ENCODE data around the gene IGSF3. TPM values are rescaled to one million over a fixed set of nuclear protein-coding genes. Genes with fewer than 3 reads are reported as not detected.
"Not testable (repeated sequence)": the region's sequence is repeated elsewhere in the genome, so short reads cannot be mapped to it uniquely, and the experiment has no call there.

Gene IGSF3
- total RNA-seq, 2 donors from 2014 or later: 21.4 to 30.6 TPM

GRCh38 chr1:116595946-116596741 is 71.4 kb downstream of the IGSF3 start:
- H3K9me3 ChIP-seq; H3K4me3 ChIP-seq; H3K36me3 ChIP-seq; intact Hi-C loops (cut with DNase I); H3K9ac ChIP-seq (ENCODE audit: low read depth in 2 of 2, low read length in 2 of 2); H3K27me3 ChIP-seq; H3K4me1 ChIP-seq: not testable (repeated sequence)
- H3K27ac ChIP-seq: peak overlapping the region; percentile 56
- DNase-seq: peak; percentile 87
- peak; percentile 53 for TF ChIP-seq CTCF (IDR thresholded peaks at IDR 0.05)

DNA sequence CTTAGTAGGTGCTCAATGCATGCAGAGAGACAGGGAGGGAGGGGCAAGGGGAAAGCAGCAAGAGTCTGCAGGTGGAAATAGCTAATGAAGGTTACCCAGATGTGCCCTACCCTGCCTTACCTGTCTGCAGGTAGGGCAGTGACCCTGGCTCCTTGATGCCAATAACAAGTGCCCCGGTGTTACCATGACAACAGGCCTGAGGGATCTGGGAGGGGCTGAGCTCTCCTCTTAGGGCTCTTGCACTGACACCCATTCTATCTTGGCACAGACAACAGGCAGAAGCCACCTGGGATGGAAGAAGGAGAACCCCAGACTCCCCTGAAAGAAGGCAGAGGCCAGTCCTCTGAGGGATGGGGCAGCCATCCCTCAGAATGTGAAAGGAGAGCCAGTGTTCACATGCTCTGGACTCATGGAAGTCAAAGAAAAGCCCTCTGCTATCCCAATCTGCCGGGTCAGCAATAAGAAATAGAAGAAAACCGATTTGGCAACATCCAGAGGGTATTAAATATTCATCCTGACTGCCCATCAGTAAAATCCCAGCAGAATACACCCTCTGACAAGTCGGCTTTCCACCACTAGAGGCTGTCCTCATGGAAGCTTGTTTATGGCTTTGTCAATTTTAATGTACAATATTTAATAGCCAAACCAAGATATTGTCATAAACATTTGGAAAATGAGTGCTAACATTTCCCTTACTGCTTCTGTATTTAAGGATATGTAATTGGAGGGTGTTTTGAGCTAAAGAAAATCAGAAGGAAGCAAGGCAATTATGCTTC is 72.3 kb downstream of the IGSF3 start:
- H3K4me3 ChIP-seq; DNase-seq; H3K9ac ChIP-seq (ENCODE audit: low read depth in 2 of 2, low read length in 2 of 2); H3K4me1 ChIP-seq; H3K27me3 ChIP-seq; H3K9me3 ChIP-seq; intact Hi-C loops (cut with DNase I); H3K36me3 ChIP-seq: not testable (repeated sequence)
- H3K27ac ChIP-seq: peak overlapping the region; percentile 56
- peak; percentile 22 for TF ChIP-seq CTCF (IDR thresholded peaks at IDR 0.05)

- H3K4me1 ChIP-seq; intact Hi-C loops (cut with DNase I); H3K27me3 ChIP-seq: not testable (repeated sequence)
These were observed 73.6 kb downstream of the IGSF3 start for GRCh38 chr1:116593977-116594376.

DNA sequence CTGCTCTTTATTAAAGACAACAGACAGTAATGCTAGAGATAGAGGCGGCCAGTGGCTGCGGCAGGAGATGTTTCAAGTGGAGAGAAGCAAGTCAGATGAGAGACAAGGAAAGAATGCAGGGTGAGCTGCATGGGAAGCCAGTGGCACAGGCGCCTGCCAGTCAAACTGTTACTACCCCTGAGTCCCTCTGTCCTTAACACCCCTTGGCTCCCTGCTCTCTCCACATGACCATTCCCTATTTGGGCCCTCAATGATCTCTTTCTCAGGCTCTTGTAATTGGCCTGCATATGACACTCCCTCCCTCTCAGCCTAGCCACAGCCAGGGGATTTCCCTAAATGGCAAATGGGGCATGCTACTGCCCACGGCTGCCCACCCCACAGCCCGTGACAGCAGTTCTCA is 74.1 kb downstream of the IGSF3 start:
- H3K4me3 ChIP-seq; H3K4me1 ChIP-seq; H3K27ac ChIP-seq; DNase-seq; H3K27me3 ChIP-seq; intact Hi-C loops (cut with DNase I); H3K36me3 ChIP-seq; H3K9me3 ChIP-seq; H3K9ac ChIP-seq (ENCODE audit: low read depth in 2 of 2, low read length in 2 of 2): not testable (repeated sequence)

More at GRCh38 chr1:116593977-116594376, 73.6 kb downstream of the IGSF3 start:
- H3K4me3 ChIP-seq; H3K36me3 ChIP-seq; H3K27ac ChIP-seq; H3K9ac ChIP-seq (ENCODE audit: low read depth in 2 of 2, low read length in 2 of 2); DNase-seq; H3K9me3 ChIP-seq: not testable (repeated sequence)

GRCh38 chr1:116591951-116592605 is 75.5 kb downstream of the IGSF3 start:
- H3K9me3 ChIP-seq; H3K4me3 ChIP-seq; intact Hi-C loops (cut with DNase I); H3K4me1 ChIP-seq; H3K36me3 ChIP-seq; H3K27me3 ChIP-seq: not testable (repeated sequence)
- Histone ChIP-seq H3K27ac (peak overlapping the region; percentile 49), H3K9ac (ENCODE audit: low read depth in 2 of 2, low read length in 2 of 2) (peak overlapping the region in 1 of 2 donors; percentile 19)
- peak; percentile 57 for DNase-seq

- H3K4me1 ChIP-seq; H3K27me3 ChIP-seq; DNase-seq; H3K36me3 ChIP-seq; H3K9me3 ChIP-seq; H3K9ac ChIP-seq (ENCODE audit: low read depth in 2 of 2, low read length in 2 of 2); intact Hi-C loops (cut with DNase I); H3K4me3 ChIP-seq: not testable (repeated sequence)
- peak overlapping the region; percentile 49 for H3K27ac ChIP-seq
These were observed 76.3 kb downstream of the IGSF3 start for GRCh38 chr1:116591006-116591950.

- H3K4me1 ChIP-seq; H3K9ac ChIP-seq (ENCODE audit: low read depth in 2 of 2, low read length in 2 of 2); H3K27me3 ChIP-seq; intact Hi-C loops (cut with DNase I); DNase-seq; H3K9me3 ChIP-seq; H3K36me3 ChIP-seq; H3K27ac ChIP-seq; H3K4me3 ChIP-seq: not testable (repeated sequence)
These were observed 77.1 kb downstream of the IGSF3 start for GRCh38 chr1:116590359-116591005.

GRCh38 chr1:116589101-116589735 is 78.3 kb downstream of the IGSF3 start:
- H3K27me3 ChIP-seq; H3K9me3 ChIP-seq; H3K4me1 ChIP-seq; H3K36me3 ChIP-seq; H3K4me3 ChIP-seq; intact Hi-C loops (cut with DNase I): not testable (repeated sequence)
- peak; percentile 89 for DNase-seq
- H3K27ac ChIP-seq: peak overlapping the region; percentile 47
- peak overlapping the region in 1 of 2 donors; percentile 26 for H3K9ac ChIP-seq (ENCODE audit: low read depth in 2 of 2, low read length in 2 of 2)
